DND-41 (cell line): ENCODE results near the gene CFAP100.

Experiments used
- EZH2 ChIP-seq: IDR thresholded peaks from 3 replicates; pipeline ENCODE4 v1.6.1; 2012; ENCODE audit warnings: borderline replicate concordance, low read depth, mild to moderate bottlenecking, moderate library complexity, low read length, inconsistent platforms; ENCODE audit not compliant: severe bottlenecking
- TF ChIP-seq, protein P1 (sequence below): IDR thresholded peaks from 2 replicates; pipeline ENCODE4 v1.5.1; 2012; ENCODE audit warnings: borderline replicate concordance, low read length, moderate library complexity, mild to moderate bottlenecking; ENCODE audit not compliant: poor library complexity, severe bottlenecking; ENCODE audit errors: extremely low read depth

DNA sequence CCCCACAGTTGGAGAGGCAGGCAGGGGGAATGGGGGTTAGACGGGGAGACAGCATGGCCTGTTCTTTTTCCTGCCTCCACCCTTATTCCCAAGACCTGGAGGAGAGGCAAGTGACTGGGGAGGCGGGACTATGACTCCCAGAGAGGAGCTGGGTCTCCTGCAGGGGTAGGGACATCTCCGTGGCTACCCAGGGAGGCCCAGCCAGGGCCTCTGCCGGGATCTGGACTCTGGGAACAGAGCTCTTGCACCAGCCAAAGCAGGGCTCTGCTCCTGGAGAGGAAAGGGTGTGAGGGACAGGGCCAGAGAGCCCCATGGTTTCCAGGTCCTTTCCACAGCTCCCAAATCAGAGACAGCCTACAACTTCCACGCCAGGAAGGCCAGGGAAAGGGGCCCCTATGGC, 22.8 kb downstream of the CFAP100 start:
- TF ChIP-seq, protein P1, sequence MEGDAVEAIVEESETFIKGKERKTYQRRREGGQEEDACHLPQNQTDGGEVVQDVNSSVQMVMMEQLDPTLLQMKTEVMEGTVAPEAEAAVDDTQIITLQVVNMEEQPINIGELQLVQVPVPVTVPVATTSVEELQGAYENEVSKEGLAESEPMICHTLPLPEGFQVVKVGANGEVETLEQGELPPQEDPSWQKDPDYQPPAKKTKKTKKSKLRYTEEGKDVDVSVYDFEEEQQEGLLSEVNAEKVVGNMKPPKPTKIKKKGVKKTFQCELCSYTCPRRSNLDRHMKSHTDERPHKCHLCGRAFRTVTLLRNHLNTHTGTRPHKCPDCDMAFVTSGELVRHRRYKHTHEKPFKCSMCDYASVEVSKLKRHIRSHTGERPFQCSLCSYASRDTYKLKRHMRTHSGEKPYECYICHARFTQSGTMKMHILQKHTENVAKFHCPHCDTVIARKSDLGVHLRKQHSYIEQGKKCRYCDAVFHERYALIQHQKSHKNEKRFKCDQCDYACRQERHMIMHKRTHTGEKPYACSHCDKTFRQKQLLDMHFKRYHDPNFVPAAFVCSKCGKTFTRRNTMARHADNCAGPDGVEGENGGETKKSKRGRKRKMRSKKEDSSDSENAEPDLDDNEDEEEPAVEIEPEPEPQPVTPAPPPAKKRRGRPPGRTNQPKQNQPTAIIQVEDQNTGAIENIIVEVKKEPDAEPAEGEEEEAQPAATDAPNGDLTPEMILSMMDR, result no peak
- no peak for TF ChIP-seq EZH2
